Epidermal melanocyte (primary cell): ENCODE data around the gene IL21R.
"Not testable (repeated sequence)": the region's sequence is repeated elsewhere in the genome, so short reads cannot be mapped to it uniquely, and the experiment has no call there.

Experiments
- DNase-seq: peaks from one replicate; pipeline ENCODE4 v3.0.0; 2011; ENCODE audit warnings: low spot score; ENCODE audit not compliant: insufficient read length

IL21R gene

GRCh38 chr16:27400751-27401620, 988 bp upstream of the IL21R start:
- DNase-seq, result no peak

GRCh38 chr16:27402569-27402963, 592 bp downstream of the IL21R start:
- no peak for DNase-seq

DNA sequence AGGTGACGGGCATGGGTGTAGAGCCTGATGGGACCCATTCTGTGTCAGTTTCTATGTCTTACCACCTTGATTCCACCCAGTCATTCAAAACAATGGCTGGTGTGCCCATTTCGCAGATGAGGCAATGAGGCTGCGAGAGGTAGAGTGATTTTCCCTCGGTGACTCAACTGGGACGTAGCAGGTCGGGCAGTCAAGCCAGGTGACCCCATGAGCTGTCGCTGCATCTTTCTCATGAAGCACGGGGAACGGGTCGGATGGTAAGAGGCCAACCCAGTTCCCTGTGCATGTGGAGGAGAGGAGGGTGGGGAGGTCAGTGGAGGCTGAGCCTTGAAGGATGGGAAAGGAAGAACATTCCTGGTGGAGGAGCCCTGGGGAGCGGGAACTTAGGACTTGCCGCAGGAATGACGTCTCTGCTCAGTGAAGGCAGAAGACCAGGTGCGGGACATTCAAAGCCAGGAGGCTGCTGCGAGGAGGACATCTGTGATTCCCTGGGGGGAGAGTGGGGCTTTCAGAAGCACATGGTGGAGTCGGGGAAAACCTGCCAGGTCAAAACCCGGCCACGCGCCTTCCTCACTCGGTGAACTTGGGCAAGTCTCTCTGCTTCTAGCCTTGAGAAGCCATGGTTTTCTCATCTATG, 1.1 kb downstream of the IL21R start:
- DNase-seq, result no peak

DNA sequence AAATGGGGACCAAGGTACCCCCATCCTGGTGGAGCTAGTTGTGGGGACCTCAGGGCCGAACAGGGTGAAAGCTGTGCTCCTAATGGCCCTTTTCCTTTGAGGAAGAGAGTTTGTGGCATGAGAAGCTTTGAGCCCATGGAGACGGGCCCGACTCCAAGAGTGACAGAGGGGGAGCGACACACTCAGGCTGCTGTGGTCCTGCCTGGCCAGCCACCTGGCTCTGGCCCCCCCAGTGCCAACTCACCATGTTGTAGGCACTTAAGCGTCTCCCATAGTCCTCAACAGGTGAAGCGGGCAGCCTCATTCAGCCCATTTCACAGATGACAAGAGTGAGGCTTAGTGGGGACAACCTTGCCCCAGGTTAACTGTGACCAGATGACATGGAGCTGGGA, 1.6 kb downstream of the IL21R start:
- DNase-seq, result no peak

- DNase-seq, result no peak
Observed at GRCh38 chr16:27404163-27404823, 2.3 kb downstream of the IL21R start.

GRCh38 chr16:27405546-27406451, 3.8 kb downstream of the IL21R start:
- no peak for DNase-seq

DNA sequence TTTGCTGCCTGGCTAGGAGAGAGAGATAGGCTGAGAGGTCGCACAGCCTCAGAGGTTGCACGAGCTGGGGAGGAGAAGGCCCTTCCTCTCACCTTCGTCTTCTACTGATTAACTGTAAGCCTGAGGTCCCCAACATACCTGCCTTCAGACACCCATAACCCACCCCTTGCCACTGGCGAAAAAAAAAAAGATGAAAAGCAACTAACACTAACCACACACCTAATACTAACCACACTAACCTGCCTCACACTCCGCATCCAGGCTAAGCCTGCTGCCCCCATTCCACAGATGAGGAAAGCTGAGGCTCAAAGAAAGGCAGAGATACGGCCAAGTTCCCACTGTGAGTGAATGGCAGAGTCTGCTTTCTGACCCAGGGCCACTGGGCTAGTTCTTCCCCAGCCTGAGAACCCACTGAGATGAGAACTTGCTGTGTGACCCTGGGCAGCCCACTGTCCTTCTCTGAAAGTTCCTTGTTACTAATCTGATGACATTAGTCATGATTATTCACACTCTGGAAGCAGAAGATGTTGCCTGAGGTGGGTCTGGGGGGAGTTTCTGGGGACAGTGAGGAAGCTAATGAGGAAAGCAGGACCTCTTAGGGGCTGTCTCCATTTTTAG, 4.6 kb downstream of the IL21R start:
- no peak for DNase-seq

DNA sequence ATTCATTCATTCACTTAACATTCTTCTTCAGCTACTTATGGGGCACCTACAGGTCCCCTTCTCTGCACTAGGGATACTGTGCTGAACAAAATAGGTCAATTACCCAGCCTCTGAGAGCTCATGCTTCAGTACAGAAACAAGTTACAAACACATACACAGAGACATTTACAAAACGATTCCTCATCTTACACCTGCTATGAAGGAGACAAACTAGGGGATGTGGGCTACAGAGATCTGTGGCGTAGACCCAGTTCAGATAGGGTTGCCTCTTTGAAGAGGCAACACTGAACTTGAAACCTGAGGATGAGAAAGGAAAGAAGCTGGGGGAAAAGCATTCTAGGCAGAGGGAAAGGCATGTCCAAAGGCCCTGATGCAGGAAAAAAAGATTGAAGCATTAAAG, 5.2 kb downstream of the IL21R start:
- no peak for DNase-seq

DNA sequence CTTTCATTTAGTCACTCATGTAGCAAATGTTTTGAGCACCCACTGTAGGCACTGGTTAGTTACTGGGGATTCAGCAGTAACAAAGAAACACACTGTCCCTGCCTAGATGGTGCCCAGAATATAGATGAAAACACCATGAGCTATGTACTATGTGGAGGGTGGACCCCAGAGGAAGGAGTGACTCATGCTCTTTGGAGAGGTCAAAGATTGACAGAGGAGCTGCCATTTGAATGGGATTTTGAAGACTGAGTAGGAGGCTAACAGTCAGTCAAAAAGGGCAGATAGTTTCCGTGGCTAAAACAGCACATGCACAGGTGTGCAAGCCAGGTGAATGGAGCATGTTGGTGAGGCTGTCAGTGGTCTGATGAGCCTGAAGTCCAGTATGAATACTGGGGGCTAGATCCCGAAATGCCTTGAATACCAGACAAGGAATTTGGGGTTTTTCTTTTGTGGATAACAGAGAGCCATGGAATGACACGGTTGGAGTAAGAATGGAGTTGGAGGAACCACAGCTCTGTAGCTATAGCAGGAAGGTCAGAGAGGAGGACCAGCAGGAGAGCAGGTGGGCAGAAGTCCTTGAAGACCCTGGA, 6.1 kb downstream of the IL21R start:
- DNase-seq, result no peak

DNA sequence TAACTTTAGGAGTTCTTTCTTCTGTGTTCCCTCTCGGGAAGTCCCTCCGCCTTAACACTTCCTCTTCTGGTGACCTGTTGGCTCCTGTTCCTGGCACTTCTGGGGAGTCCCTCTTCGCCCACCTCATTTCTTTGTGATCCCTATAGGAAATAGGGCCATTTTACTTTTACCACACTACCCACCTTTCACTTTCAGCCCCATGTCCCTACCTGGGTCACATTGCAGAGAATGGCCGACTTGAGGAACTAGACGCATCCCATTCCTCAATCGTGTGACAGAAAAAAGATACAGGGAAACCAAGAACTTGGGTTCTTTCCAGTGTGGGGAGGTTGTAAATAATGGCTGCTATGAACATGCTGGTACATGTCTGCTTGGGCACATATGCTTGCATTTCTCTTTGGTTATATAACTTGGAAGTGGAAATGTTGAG, 6.6 kb downstream of the IL21R start:
- no peak for DNase-seq

DNA sequence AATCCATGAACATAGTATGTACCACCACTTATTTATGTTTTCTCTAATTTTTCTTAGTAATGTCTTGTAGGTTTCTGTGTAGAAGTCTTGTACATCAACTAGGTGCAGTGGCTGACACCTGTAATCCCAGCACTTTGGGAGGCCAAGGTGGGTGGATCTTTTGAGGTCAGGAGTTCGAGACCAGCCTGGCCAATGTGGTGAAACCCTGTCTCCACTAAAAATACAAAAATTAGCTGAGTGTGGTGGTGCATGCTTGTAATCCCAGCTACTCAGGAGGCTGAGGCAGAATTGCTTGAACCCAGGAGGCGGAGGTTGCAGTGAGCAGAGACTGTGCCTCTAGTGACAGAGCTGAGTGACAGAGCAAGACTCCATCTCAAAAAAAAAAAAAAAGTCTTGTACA, 8.0 kb downstream of the IL21R start:
- not testable (repeated sequence) for DNase-seq

GRCh38 chr16:27410761-27411160, 8.8 kb downstream of the IL21R start:
- DNase-seq, result no peak

- no peak for DNase-seq
Observed at GRCh38 chr16:27413956-27414355, 12.0 kb downstream of the IL21R start.

- no peak for DNase-seq
Observed at GRCh38 chr16:27414788-27415431, 12.9 kb downstream of the IL21R start.

GRCh38 chr16:27417047-27417671, 15.2 kb downstream of the IL21R start:
- DNase-seq, result no peak

- no peak for DNase-seq
Observed at GRCh38 chr16:27421961-27422740, 20.2 kb downstream of the IL21R start.

- DNase-seq, result no peak
Observed at GRCh38 chr16:27424772-27425498, 23.0 kb downstream of the IL21R start.

- DNase-seq, result no peak
Observed at GRCh38 chr16:27425961-27426360, 24.0 kb downstream of the IL21R start.
